ENCODE measurements around the gene NPAT. TPM values are rescaled to one million over a fixed set of nuclear protein-coding genes. Genes with fewer than 3 reads are reported as not detected.

NPAT gene
- total and polyA plus RNA-seq, 10 of the 15 experiments (the other 5 are each of a cell fraction or from before 2014, with no cell fraction given): 7.5 to 32.8 (median 20.1) TPM

DNA sequence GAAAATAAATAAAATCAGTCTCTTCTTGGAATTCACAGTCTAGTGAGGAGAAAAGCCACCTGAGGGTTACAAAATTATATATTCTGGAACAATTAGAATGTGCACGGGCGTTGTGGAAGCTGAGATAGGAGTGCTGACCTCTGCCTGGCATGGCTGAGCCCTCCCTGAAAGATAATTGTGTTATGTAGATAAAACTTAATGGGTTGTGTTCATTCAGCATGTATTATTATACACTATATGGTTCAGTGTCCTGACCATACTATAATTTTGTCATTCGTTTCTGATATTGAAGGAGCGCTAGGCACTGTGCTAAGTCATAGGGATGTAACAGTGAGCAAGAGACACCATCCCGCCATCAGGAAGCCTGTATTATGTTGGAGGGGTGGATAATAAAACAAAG is 97.3 kb downstream of the NPAT start:
- H3K79me2 ChIP-seq (ENCODE audit: control insufficient read depth, insufficient read depth, low read length): peaks cover 35% of the 10 kb centered on the region
- SMC1A ChIA-PET (ENCODE audit: uncharacterized antibody, unreplicated experiment): no interaction called here
- CTCF ChIA-PET: interaction anchor here (1.0 kb wide), 1 partner anchor 530 kb away, joined by 3 read pairs; no protein-coding TSS in a partner anchor
- POLR2A ChIA-PET: interaction anchor here (0.6 to 1.1 kb wide), 3 partner anchors 11 to 116 kb away, joined by 3 read pairs; partner anchors contain the start of gene CUL5
- H3K27ac ChIP-seq (ENCODE audit: control insufficient read depth, insufficient read depth): no peak overlapping the region
- no peak overlapping the region for H3K9ac ChIP-seq (ENCODE audit: control insufficient read depth, insufficient read depth, low read length)
- no peaks in the 10 kb centered on the region for H3K9me3 ChIP-seq (replicated peaks; ENCODE audit: control insufficient read depth, insufficient read depth, low read length)
- 94% methylated on average over 5 of the region's 5 CpGs for WGBS (ENCODE audit: insufficient coverage, insufficient replicate concordance, low lambda C conversion rate, missing lambda C conversion rate)
- no peaks in the 10 kb centered on the region for H4K20me1 ChIP-seq (ENCODE audit: control insufficient read depth, insufficient read depth)
- in situ Hi-C loops (cut with MboI) (no loop called here), intact Hi-C loops (cut with micrococcal nuclease; ENCODE audit: unreplicated experiment) (no loop called here)
- H3K4me1 ChIP-seq (ENCODE audit: control insufficient read depth, insufficient read depth, low read length): peaks cover 10% of the 10 kb centered on the region
- RAD21 ChIA-PET (ENCODE audit: unreplicated experiment): interaction anchor here (0.7 to 1.6 kb wide), 2 partner anchors 94 to 112 kb away, joined by 3 to 4 read pairs; no protein-coding TSS in a partner anchor
- no peak overlapping the region for H3K4me3 ChIP-seq
- BruUV-seq (replicated peaks): no TSS peak
- H3K27me3 ChIP-seq (replicated peaks in 1 of 2; ENCODE audit: control insufficient read depth in 2 of 2, insufficient read depth in 2 of 2, low read length in 1 of 2): no peaks in the 10 kb centered on the region
- peaks cover 0 to 2% of the 10 kb centered on the region in 2 experiments; a peak in 2 of 4 replicates for H3K36me3 ChIP-seq (ENCODE audit: control insufficient read depth in 2 of 2, insufficient read depth in 2 of 2, low read length in 1 of 2)
- FAIRE-seq (no peak), ATAC-seq (no peak), DNase-seq (ENCODE audit: low read depth, low spot score) (no peak)
- no peak overlapping the region for H2AFZ ChIP-seq (ENCODE audit: control insufficient read depth, low read depth, low read length)
- H3K4me2 ChIP-seq (ENCODE audit: control insufficient read depth, insufficient read depth): no peak overlapping the region
- no peak for TF ChIP-seq MEF2A (IDR thresholded peaks at IDR 0.05; ENCODE audit: insufficient read depth, low read depth, low read length)
- no peak for TF ChIP-seq SMAD1 (IDR thresholded peaks at IDR 0.05; ENCODE audit: low read depth, partially characterized antibody)
- TF ChIP-seq, protein P1, sequence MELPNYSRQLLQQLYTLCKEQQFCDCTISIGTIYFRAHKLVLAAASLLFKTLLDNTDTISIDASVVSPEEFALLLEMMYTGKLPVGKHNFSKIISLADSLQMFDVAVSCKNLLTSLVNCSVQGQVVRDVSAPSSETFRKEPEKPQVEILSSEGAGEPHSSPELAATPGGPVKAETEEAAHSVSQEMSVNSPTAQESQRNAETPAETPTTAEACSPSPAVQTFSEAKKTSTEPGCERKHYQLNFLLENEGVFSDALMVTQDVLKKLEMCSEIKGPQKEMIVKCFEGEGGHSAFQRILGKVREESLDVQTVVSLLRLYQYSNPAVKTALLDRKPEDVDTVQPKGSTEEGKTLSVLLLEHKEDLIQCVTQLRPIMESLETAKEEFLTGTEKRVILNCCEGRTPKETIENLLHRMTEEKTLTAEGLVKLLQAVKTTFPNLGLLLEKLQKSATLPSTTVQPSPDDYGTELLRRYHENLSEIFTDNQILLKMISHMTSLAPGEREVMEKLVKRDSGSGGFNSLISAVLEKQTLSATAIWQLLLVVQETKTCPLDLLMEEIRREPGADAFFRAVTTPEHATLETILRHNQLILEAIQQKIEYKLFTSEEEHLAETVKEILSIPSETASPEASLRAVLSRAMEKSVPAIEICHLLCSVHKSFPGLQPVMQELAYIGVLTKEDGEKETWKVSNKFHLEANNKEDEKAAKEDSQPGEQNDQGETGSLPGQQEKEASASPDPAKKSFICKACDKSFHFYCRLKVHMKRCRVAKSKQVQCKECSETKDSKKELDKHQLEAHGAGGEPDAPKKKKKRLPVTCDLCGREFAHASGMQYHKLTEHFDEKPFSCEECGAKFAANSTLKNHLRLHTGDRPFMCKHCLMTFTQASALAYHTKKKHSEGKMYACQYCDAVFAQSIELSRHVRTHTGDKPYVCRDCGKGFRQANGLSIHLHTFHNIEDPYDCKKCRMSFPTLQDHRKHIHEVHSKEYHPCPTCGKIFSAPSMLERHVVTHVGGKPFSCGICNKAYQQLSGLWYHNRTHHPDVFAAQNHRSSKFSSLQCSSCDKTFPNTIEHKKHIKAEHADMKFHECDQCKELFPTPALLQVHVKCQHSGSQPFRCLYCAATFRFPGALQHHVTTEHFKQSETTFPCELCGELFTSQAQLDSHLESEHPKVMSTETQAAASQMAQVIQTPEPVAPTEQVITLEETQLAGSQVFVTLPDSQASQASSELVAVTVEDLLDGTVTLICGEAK (IDR thresholded peaks at IDR 0.05; ENCODE audit: borderline replicate concordance): no peak
- TF ChIP-seq SMC3 (IDR thresholded peaks at IDR 0.05; ENCODE audit: borderline replicate concordance, low read length): no peak
- TF ChIP-seq STAT3 (IDR thresholded peaks at IDR 0.05; ENCODE audit: low read depth, low read length): no peak
- TF ChIP-seq YBX1 (IDR thresholded peaks at IDR 0.05): no peak
- TF ChIP-seq, protein P2, sequence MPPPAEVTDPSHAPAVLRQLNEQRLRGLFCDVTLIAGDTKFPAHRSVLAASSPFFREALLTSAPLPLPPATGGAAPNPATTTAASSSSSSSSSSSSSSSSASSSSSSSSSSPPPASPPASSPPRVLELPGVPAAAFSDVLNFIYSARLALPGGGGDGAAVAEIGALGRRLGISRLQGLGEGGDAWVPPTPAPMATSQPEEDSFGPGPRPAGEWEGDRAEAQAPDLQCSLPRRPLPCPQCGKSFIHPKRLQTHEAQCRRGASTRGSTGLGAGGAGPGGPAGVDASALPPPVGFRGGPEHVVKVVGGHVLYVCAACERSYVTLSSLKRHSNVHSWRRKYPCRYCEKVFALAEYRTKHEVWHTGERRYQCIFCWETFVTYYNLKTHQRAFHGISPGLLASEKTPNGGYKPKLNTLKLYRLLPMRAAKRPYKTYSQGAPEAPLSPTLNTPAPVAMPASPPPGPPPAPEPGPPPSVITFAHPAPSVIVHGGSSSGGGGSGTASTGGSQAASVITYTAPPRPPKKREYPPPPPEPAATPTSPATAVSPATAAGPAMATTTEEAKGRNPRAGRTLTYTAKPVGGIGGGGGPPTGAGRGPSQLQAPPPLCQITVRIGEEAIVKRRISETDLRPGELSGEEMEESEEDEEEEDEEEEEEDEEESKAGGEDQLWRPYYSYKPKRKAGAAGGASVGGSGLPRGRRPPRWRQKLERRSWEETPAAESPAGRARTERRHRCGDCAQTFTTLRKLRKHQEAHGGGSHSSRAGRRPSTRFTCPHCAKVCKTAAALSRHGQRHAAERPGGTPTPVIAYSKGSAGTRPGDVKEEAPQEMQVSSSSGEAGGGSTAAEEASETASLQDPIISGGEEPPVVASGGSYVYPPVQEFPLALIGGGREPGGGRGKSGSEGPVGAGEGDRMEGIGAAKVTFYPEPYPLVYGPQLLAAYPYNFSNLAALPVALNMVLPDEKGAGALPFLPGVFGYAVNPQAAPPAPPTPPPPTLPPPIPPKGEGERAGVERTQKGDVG (CRISPR knock-in tag; IDR thresholded peaks at IDR 0.05): no peak
- no peak for TF ChIP-seq DPF2 (IDR thresholded peaks at IDR 0.05)
- TF ChIP-seq, protein P3, sequence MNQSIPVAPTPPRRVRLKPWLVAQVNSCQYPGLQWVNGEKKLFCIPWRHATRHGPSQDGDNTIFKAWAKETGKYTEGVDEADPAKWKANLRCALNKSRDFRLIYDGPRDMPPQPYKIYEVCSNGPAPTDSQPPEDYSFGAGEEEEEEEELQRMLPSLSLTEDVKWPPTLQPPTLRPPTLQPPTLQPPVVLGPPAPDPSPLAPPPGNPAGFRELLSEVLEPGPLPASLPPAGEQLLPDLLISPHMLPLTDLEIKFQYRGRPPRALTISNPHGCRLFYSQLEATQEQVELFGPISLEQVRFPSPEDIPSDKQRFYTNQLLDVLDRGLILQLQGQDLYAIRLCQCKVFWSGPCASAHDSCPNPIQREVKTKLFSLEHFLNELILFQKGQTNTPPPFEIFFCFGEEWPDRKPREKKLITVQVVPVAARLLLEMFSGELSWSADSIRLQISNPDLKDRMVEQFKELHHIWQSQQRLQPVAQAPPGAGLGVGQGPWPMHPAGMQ (IDR thresholded peaks at IDR 0.05; ENCODE audit: borderline replicate concordance): no peak
- TF ChIP-seq SREBF2 (IDR thresholded peaks at IDR 0.05; ENCODE audit: low read length): no peak
- no peak for TF ChIP-seq BHLHE40 (IDR thresholded peaks at IDR 0.05; ENCODE audit: borderline replicate concordance in 1 of 2, low read depth in 2 of 2, low read length in 1 of 2)
- TF ChIP-seq SIN3A (IDR thresholded peaks at IDR 0.05; ENCODE audit: low read depth, low read length): no peak
- TF ChIP-seq NR2C1 (IDR thresholded peaks at IDR 0.05): no peak
- TF ChIP-seq BMI1 (IDR thresholded peaks at IDR 0.05; ENCODE audit: borderline replicate concordance): no peak
